NCI-H345 treated with DMSO at 0.1 percent for 48 hours (cell line): ENCODE data around the gene SLC39A13.

ENCODE experiments used
- DNase-seq: peaks from one replicate; lab custom pipeline; 2025; ENCODE audit not compliant: unreplicated experiment; lab: John Stamatoyannopoulos, UW

SLC39A13 gene

GRCh38 chr11:47383071-47383470 lies 25.3 kb upstream of the SLC39A13 start:
- DNase-seq, result no peak

- no peak for DNase-seq
These were observed 23.9 kb upstream of the SLC39A13 start for GRCh38 chr11:47384498-47384897.

GRCh38 chr11:47387944-47388696 lies 20.3 kb upstream of the SLC39A13 start:
- no peak for DNase-seq

GRCh38 chr11:47388697-47389576 lies 19.5 kb upstream of the SLC39A13 start:
- no peak for DNase-seq

DNA sequence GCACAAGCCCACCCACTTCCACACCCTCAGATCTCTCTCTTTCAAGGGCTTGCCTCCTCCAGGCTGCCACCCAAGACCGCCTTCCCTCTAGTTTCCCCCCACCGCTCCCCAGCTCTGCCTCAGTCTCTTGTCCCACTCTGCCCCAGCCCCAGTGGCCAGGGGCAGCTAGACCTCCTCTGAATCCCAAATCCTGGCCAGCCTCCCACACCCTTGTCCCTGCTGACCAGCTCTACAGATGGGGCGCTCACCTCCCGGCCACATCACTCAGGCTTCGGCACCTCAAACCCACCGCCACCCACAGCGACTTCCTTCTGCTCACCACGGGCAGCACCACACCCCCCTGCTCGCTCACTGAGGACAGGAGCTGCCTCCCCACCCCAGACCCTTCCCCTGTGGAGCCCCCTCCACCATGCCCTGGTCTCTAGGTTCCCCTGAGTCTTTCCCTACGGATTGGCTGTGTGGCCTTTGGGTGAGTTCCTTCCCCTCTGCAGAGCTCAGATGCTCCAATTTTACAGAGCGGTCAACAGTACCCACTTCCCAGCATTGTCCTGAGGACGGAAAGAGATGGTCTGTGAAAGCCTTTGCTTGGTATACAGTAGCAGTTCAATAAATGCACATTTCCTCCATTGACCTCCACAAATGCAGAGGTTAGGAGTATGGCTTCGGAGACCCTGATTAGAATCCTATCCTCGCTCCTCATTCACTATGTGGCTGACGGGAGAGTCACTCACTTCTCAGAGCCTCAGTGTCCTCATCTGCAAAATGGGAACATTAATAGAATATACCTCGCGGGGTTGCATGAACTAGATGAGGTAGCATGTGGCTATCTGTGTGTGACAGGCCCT lies 18.6 kb upstream of the SLC39A13 start:
- no peak for DNase-seq

- DNase-seq, result no peak
These were observed 18.0 kb upstream of the SLC39A13 start for GRCh38 chr11:47390422-47390760.

GRCh38 chr11:47391077-47391583 lies 17.3 kb upstream of the SLC39A13 start:
- no peak for DNase-seq

GRCh38 chr11:47391711-47392432 lies 16.5 kb upstream of the SLC39A13 start:
- no peak for DNase-seq

- DNase-seq, result no peak
These were observed 15.7 kb upstream of the SLC39A13 start for GRCh38 chr11:47392546-47393162.

GRCh38 chr11:47393163-47394049 lies 15.0 kb upstream of the SLC39A13 start:
- no peak for DNase-seq

- DNase-seq, result no peak
These were observed 14.4 kb upstream of the SLC39A13 start for GRCh38 chr11:47394050-47394321.

GRCh38 chr11:47394322-47395222 lies 13.8 kb upstream of the SLC39A13 start:
- DNase-seq, result no peak

DNA sequence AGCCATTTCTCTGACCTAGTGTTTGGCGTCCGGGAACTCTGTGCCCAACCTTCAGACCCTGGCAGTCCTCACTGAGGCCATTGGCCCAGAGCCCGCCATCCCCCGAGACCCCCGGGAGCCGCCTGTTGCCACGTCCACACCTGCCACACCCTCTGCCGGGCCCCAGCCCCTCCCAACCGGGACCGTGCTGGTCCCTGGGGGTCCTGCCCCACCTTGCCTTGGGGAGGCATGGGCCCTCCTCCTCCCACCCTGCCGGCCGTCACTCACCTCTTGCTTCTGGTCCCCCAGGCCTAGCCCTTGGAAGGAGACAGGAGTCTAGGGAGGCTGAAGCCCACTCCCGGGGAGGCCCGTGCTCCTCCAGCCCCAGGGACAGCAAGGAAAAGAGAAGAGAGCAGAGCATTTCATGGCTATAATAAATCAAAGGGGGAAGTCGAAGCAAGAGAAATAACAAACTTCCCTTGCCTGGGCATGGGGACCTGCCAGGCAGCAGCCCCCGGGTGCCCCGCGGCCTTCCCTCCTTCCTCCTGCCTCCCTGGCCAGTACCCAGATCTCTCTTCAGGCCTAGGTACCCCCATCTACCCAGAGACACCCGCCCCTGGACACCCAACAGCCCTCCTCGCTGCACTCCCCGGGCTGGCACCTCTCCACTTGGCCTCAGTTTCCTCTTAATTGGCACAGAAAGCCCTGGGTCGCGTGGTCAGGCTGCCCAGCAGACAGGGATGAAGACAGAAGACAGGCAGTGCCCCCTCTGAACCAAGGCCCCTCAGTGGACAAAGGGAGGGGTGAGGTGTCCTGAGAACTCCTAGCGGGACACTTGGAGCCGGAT lies 13.0 kb upstream of the SLC39A13 start:
- DNase-seq, result no peak

GRCh38 chr11:47396049-47396320 lies 12.4 kb upstream of the SLC39A13 start:
- no peak for DNase-seq

DNA sequence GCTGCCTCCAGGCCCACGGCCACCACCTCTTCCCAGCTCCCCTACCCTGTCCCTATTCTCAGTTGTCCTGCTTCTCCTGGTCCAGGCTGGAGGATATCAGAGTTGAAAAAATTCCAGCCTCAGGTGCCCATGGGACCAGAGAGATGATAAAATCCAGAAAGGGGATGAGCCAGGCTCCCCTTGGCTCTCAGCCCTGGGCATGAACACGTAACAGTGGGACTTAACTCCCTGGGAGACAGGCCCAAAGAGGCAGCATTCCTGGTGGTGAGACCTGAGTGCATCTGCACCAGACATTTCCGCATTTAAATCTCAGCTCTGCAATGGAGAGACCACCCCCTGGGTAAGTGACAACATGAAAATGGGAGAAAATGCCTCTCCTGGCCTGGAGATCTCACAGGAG lies 10.4 kb upstream of the SLC39A13 start:
- no peak for DNase-seq

GRCh38 chr11:47398551-47398950 lies 9.8 kb upstream of the SLC39A13 start:
- DNase-seq, result no peak

GRCh38 chr11:47399860-47400767 lies 8.3 kb upstream of the SLC39A13 start:
- no peak for DNase-seq
